Measurements from ENCODE around the gene OPRM1. TPM values are rescaled to one million over a fixed set of nuclear protein-coding genes. Genes with fewer than 3 reads are reported as not detected.

The OPRM1 gene
- total RNA-seq, 1 donor from 2014 or later: not detected

- no peaks in the 10 kb centered on the region for H3K36me3 ChIP-seq (ENCODE audit: control insufficient read depth, insufficient read depth, low read length)
- FAIRE-seq (no peak), DNase-seq (ENCODE audit: low read depth) (no peak)
- H3K4me3 ChIP-seq (ENCODE audit: low read depth, low read length): no peak overlapping the region
- H3K27me3 ChIP-seq (ENCODE audit: control insufficient read depth, insufficient read depth, low read length): no peaks in the 10 kb centered on the region
- TF ChIP-seq CTCF (IDR thresholded peaks at IDR 0.05; ENCODE audit: insufficient read depth, low read length, severe bottlenecking): no peak
These were observed 227.6 kb downstream of the OPRM1 start for GRCh38 chr6:154266560-154267099.

- no peaks in the 10 kb centered on the region for H3K27me3 ChIP-seq (ENCODE audit: control insufficient read depth, insufficient read depth, low read length)
- no peak for TF ChIP-seq CTCF (IDR thresholded peaks at IDR 0.05; ENCODE audit: insufficient read depth, low read length, severe bottlenecking)
- no peak overlapping the region for H3K4me3 ChIP-seq (ENCODE audit: low read depth, low read length)
- no peaks in the 10 kb centered on the region for H3K36me3 ChIP-seq (ENCODE audit: control insufficient read depth, insufficient read depth, low read length)
- DNase-seq (ENCODE audit: low read depth) (no peak), FAIRE-seq (no peak)
These were observed 228.6 kb downstream of the OPRM1 start for GRCh38 chr6:154267508-154268106.

- no peak overlapping the region for H3K4me3 ChIP-seq (ENCODE audit: low read depth, low read length)
- DNase-seq (ENCODE audit: low read depth): no peak
- H3K27me3 ChIP-seq (ENCODE audit: control insufficient read depth, insufficient read depth, low read length): no peaks in the 10 kb centered on the region
- no peaks in the 10 kb centered on the region for H3K36me3 ChIP-seq (ENCODE audit: control insufficient read depth, insufficient read depth, low read length)
- FAIRE-seq: no peak
- no peak for TF ChIP-seq CTCF (IDR thresholded peaks at IDR 0.05; ENCODE audit: insufficient read depth, low read length, severe bottlenecking)
These were observed 229.4 kb downstream of the OPRM1 start for GRCh38 chr6:154268486-154268885.

- no peak for DNase-seq (ENCODE audit: low read depth)
- Histone ChIP-seq H3K36me3 (ENCODE audit: control insufficient read depth, insufficient read depth, low read length) (no peaks in the 10 kb centered on the region), H3K4me3 (ENCODE audit: low read depth, low read length) (no peak overlapping the region), H3K27me3 (ENCODE audit: control insufficient read depth, insufficient read depth, low read length) (no peaks in the 10 kb centered on the region)
- no peak for TF ChIP-seq CTCF (IDR thresholded peaks at IDR 0.05; ENCODE audit: insufficient read depth, low read length, severe bottlenecking)
- FAIRE-seq: no peak
These were observed 235.1 kb downstream of the OPRM1 start for GRCh38 chr6:154274168-154274567.

- no peak overlapping the region for H3K4me3 ChIP-seq (ENCODE audit: low read depth, low read length)
- peak; percentile 67 for DNase-seq (ENCODE audit: low read depth)
- peak; percentile 43 for FAIRE-seq
These were observed 238.0 kb downstream of the OPRM1 start for GRCh38 chr6:154276810-154277628.

More at GRCh38 chr6:154276810-154277628, 238.0 kb downstream of the OPRM1 start:
- Histone ChIP-seq H3K36me3 (ENCODE audit: control insufficient read depth, insufficient read depth, low read length) (no peaks in the 10 kb centered on the region), H3K27me3 (ENCODE audit: control insufficient read depth, insufficient read depth, low read length) (no peaks in the 10 kb centered on the region)
- peak; percentile 49 for TF ChIP-seq CTCF (IDR thresholded peaks at IDR 0.05; ENCODE audit: insufficient read depth, low read length, severe bottlenecking)

All from bronchial epithelial cell (primary cell).